Vagina (tissue), 2 donors: ENCODE data around the gene WSB2. TPM values are rescaled to one million over a fixed set of nuclear protein-coding genes. Genes with fewer than 3 reads are reported as not detected.

ENCODE experiments used
- DNase-seq, 2 donors: peaks; one replicate each; pipeline ENCODE4 v3.0.0-alpha.2; 2017; ENCODE audit errors: extremely low spot score in 2 of 2
- H3K27ac ChIP-seq: fragments of 200-600 bp; sonication (generic); one replicate; pipeline ENCODE4 v1.5.1; 2019
- H3K27me3 ChIP-seq: fragments of 200-600 bp; sonication (generic); one replicate; pipeline ENCODE4 v1.5.1; 2019
- H3K36me3 ChIP-seq, 2 donors: fragments of 200-600 bp; sonication (generic); one replicate each; pipeline ENCODE4 v1.5.1; 2017 to 2019
- H3K4me1 ChIP-seq: fragments of 200-600 bp; sonication (generic); one replicate; pipeline ENCODE4 v1.5.1; 2019
- H3K4me3 ChIP-seq, 2 donors: fragments of 200-600 bp; sonication (generic); 1 replicate in 1 of 2; 2 replicates in 1 of 2; pipeline ENCODE4 v1.5.1; 2016 to 2019
- H3K9me3 ChIP-seq: fragments of 200-600 bp; sonication (generic); one replicate; pipeline ENCODE4 v1.5.1; 2019
- POLR2A ChIP-seq, 2 donors: fragments of 450-650 bp; IDR thresholded peaks; one replicate each; pipeline ENCODE4 v1.6.1; 2017; ENCODE audit warnings: antibody characterized with exemption in 2 of 2, mild to moderate bottlenecking in 2 of 2, moderate library complexity in 2 of 2
- POLR2AphosphoS5 ChIP-seq, 2 donors: sonication (generic); formaldehyde crosslinking; IDR thresholded peaks; one replicate each; pipeline ENCODE4 v1.9.0; 2017; ENCODE audit warnings: antibody characterized with exemption in 2 of 2, mild to moderate bottlenecking in 2 of 2, low read depth in 1 of 2; ENCODE audit not compliant: insufficient read depth in 1 of 2
- intact Hi-C: fragments of 100-400 bp; cut with DNase I; formaldehyde crosslinking; loops from one replicate; pipeline ENCODE4 v1.15.1; 2023
- total RNA-seq: library from RNA; depleted of rRNA; stranded (reverse); fragments of >200 nt; gene quantifications from one replicate; pipeline ENCODE4 v1.2.3, GENCODE V29; 2016
- TF ChIP-seq, protein P1 (sequence below), 3 experiments: fragments of 450-650 bp in 2 of 3; fragments of 200-600 bp in 1 of 3; sonication (generic) in 1 of 3; IDR thresholded peaks; one replicate each; pipeline ENCODE4 v1.5.1; 2017 to 2019; ENCODE audit warnings: antibody characterized with exemption in 3 of 3, mild to moderate bottlenecking in 2 of 3, moderate library complexity in 2 of 3

The WSB2 gene
- total RNA-seq, 1 donor from 2014 or later = 44.0 TPM

GRCh38 chr12:118103601-118104382 is 42.8 kb upstream of the WSB2 start, which contains the start of gene VSIG10:
TSS of gene VSIG10 (minus strand) at chr12:118104011. CDS start at chr12:118103671, 340 bp downstream.
- Histone ChIP-seq H3K9me3 (no peaks in the 10 kb centered on the region), H3K27me3 (no peaks in the 10 kb centered on the region), H3K36me3 (no peaks in the 10 kb centered on the region), H3K4me3 (peak within 1 kb of the TSS; percentile 60 to 97), H3K27ac (peak within 1 kb of the TSS; percentile 85), H3K4me1 (peaks cover 19% of the 10 kb centered on the region)
- no peak for DNase-seq
- TF ChIP-seq POLR2A (IDR thresholded peaks at IDR 0.05) (peak in 1 of 2 donors; percentile 36), POLR2AphosphoS5 (IDR thresholded peaks at IDR 0.05; ENCODE audit: insufficient read depth in 1 of 2, low read depth in 1 of 2) (peak in 1 of 2 donors; percentile 55)
- TF ChIP-seq, protein P1, sequence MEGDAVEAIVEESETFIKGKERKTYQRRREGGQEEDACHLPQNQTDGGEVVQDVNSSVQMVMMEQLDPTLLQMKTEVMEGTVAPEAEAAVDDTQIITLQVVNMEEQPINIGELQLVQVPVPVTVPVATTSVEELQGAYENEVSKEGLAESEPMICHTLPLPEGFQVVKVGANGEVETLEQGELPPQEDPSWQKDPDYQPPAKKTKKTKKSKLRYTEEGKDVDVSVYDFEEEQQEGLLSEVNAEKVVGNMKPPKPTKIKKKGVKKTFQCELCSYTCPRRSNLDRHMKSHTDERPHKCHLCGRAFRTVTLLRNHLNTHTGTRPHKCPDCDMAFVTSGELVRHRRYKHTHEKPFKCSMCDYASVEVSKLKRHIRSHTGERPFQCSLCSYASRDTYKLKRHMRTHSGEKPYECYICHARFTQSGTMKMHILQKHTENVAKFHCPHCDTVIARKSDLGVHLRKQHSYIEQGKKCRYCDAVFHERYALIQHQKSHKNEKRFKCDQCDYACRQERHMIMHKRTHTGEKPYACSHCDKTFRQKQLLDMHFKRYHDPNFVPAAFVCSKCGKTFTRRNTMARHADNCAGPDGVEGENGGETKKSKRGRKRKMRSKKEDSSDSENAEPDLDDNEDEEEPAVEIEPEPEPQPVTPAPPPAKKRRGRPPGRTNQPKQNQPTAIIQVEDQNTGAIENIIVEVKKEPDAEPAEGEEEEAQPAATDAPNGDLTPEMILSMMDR (IDR thresholded peaks at IDR 0.05) = no peak
- intact Hi-C loops = no loop called here

DNA sequence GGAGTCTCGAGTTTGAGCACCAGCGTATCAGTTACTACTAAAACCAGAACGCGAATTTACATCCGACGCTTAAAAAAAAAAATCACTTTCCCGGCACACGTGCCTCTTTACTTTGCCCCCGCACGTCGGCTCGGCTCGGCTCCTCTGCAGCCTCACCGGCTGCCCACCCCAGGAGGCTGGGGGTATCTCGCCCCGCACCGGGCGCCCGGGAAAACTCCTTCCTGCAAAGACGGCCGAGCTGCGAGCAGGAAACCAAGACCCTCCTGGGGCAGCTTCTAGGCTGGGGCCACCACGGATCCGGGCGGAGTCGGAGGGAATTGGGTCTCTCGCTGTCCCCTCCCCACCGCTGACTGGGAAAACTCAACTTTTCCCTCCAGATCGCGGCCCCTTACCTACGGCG is 42.2 kb upstream of the WSB2 start:
- Histone ChIP-seq H3K36me3 (no peaks in the 10 kb centered on the region), H3K27ac (peak overlapping the region; percentile 85), H3K4me1 (peaks cover 19% of the 10 kb centered on the region), H3K9me3 (no peaks in the 10 kb centered on the region), H3K4me3 (peak overlapping the region; percentile 60 to 97), H3K27me3 (no peaks in the 10 kb centered on the region)
- intact Hi-C loops = no loop called here
- TF ChIP-seq, protein P1 (IDR thresholded peaks at IDR 0.05) = no peak
- TF ChIP-seq POLR2A (IDR thresholded peaks at IDR 0.05) (no peak), POLR2AphosphoS5 (IDR thresholded peaks at IDR 0.05; ENCODE audit: insufficient read depth in 1 of 2, low read depth in 1 of 2) (no peak)
- DNase-seq = no peak

DNA sequence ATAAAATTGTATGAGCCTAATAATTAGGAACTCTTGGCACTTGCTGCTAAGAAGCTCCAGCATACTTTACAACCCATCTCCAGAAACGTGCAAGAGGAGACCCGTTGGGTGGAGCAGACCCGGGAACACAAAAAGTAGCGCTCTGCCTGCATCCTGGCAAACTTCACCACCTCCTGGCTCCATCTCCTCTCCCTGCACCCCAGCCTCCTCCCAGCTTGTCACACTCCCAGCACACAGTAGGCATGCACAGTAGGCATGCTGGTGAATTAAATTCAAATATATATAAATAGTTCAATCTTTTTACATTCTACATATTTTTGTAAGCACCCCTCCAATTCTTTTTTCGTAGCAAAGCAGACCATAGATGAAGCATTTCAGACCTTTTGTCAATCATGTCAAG is 41.6 kb upstream of the WSB2 start:
- Histone ChIP-seq H3K36me3 (no peaks in the 10 kb centered on the region), H3K27ac (peak overlapping the region; percentile 85), H3K27me3 (no peaks in the 10 kb centered on the region), H3K4me1 (peaks cover 19% of the 10 kb centered on the region), H3K9me3 (no peaks in the 10 kb centered on the region), H3K4me3 (peak overlapping the region in 1 of 2 donors; percentile 60)
- no peak for DNase-seq
- intact Hi-C loops = no loop called here
- TF ChIP-seq, protein P1 (IDR thresholded peaks at IDR 0.05) = no peak
- TF ChIP-seq POLR2AphosphoS5 (IDR thresholded peaks at IDR 0.05; ENCODE audit: insufficient read depth in 1 of 2, low read depth in 1 of 2) (no peak), POLR2A (IDR thresholded peaks at IDR 0.05) (no peak)

DNA sequence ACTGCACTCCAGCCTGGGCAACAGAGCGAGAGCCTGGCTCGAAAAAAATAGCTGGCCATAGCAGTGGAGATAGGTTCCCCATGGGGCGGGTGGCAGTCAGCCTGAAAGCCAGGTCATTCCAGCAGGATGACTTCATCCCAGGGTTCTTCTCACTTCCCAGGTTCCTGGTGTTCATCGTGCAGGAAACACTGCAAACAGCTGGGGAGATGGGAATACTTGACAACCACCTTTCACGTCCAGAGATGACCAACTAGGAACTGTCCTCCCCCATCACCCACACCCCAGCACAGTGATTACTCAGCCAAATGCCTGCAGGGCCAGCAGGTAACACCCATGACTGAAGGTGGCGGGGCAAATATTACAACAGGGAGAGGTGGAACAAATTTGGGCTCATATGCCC is 41.1 kb upstream of the WSB2 start:
- Histone ChIP-seq H3K4me1 (peaks cover 19% of the 10 kb centered on the region), H3K27ac (no peak overlapping the region), H3K9me3 (no peaks in the 10 kb centered on the region), H3K27me3 (no peaks in the 10 kb centered on the region), H3K36me3 (no peaks in the 10 kb centered on the region), H3K4me3 (no peak overlapping the region)
- TF ChIP-seq POLR2A (IDR thresholded peaks at IDR 0.05) (no peak), POLR2AphosphoS5 (IDR thresholded peaks at IDR 0.05; ENCODE audit: insufficient read depth in 1 of 2, low read depth in 1 of 2) (no peak)
- TF ChIP-seq, protein P1 (IDR thresholded peaks at IDR 0.05) = no peak
- intact Hi-C loops = no loop called here
- DNase-seq = no peak

GRCh38 chr12:118101051-118101450 is 40.1 kb upstream of the WSB2 start:
- intact Hi-C loops = no loop called here

More at GRCh38 chr12:118101051-118101450, 40.1 kb upstream of the WSB2 start:
- Histone ChIP-seq H3K9me3 (no peaks in the 10 kb centered on the region), H3K4me1 (peaks cover 19% of the 10 kb centered on the region), H3K27ac (no peak overlapping the region), H3K36me3 (no peaks in the 10 kb centered on the region), H3K4me3 (no peak overlapping the region), H3K27me3 (no peaks in the 10 kb centered on the region)
- DNase-seq = no peak
- TF ChIP-seq, protein P1 (IDR thresholded peaks at IDR 0.05) = no peak
- no peak for TF ChIP-seq POLR2AphosphoS5 (IDR thresholded peaks at IDR 0.05; ENCODE audit: insufficient read depth in 1 of 2, low read depth in 1 of 2)
- no peak for TF ChIP-seq POLR2A (IDR thresholded peaks at IDR 0.05)
